ENCODE results near the gene CDK9. TPM values are rescaled to one million over a fixed set of nuclear protein-coding genes. Genes with fewer than 3 reads are reported as not detected.

The CDK9 gene
- total and polyA plus RNA-seq, 2 experiments from 2014 or later = 58.5 to 84.3 TPM

- H3K4me3 Mint-ChIP-seq = peak overlapping the region; percentile 85
- no peaks in the 10 kb centered on the region for H3K9me3 Mint-ChIP-seq
- peak; percentile 84 for ATAC-seq
- DNase-seq (ENCODE audit: low spot score) = peak; percentile 97
- TF ChIP-seq EZH2phosphoT487 (IDR thresholded peaks at IDR 0.05; ENCODE audit: unreplicated experiment) = no peak
- peak in 1 of 2 experiments; percentile 32; a peak in 1 of 4 replicates for TF ChIP-seq CTCF (conservative IDR thresholded peaks at IDR 0.05; ENCODE audit: low read depth in 2 of 2)
- Histone ChIP-seq H3K79me2 (replicated peaks; ENCODE audit: insufficient read depth) (no peaks in the 10 kb centered on the region), H3F3A (replicated peaks; ENCODE audit: low read depth) (0 out of 2 replicates have a peak, but pooled peaks cover 6% of the 10 kb centered on the region), H3K27ac (ENCODE audit: low read depth) (peak overlapping the region; percentile 90), H3K4me1 (ENCODE audit: insufficient read depth) (no peaks in the 10 kb centered on the region; the same call in 1 of the 2 replicates), H3K36me3 (ENCODE audit: insufficient read depth) (no peaks in the 10 kb centered on the region), H4K20me1 (replicated peaks; ENCODE audit: insufficient read depth) (no peaks in the 10 kb centered on the region; the same call in 1 of the 2 replicates), H3K27me3 (ENCODE audit: insufficient read depth) (no peaks in the 10 kb centered on the region), H3K9me2 (ENCODE audit: insufficient read depth) (no peaks in the 10 kb centered on the region), H3K4me3 (peak overlapping the region; percentile 80), H2AFZ (peak overlapping the region; percentile 85; the same call in 1 of the 2 replicates), H3K4me2 (peak overlapping the region; percentile 95)
- H3K36me3 Mint-ChIP-seq (ENCODE audit: low read depth) = no peaks in the 10 kb centered on the region
- H3K27me3 Mint-ChIP-seq (ENCODE audit: insufficient read depth, low read depth, poor library complexity) = peaks cover 5% of the 10 kb centered on the region
- peak overlapping the region; percentile 80 for H3K27ac Mint-ChIP-seq
- H3K4me1 Mint-ChIP-seq = peaks cover 6% of the 10 kb centered on the region; the same call in 2 of the 3 replicates
Observed at GRCh38 chr9:127742435-127743088, 43.3 kb upstream of the CDK9 start.

DNA sequence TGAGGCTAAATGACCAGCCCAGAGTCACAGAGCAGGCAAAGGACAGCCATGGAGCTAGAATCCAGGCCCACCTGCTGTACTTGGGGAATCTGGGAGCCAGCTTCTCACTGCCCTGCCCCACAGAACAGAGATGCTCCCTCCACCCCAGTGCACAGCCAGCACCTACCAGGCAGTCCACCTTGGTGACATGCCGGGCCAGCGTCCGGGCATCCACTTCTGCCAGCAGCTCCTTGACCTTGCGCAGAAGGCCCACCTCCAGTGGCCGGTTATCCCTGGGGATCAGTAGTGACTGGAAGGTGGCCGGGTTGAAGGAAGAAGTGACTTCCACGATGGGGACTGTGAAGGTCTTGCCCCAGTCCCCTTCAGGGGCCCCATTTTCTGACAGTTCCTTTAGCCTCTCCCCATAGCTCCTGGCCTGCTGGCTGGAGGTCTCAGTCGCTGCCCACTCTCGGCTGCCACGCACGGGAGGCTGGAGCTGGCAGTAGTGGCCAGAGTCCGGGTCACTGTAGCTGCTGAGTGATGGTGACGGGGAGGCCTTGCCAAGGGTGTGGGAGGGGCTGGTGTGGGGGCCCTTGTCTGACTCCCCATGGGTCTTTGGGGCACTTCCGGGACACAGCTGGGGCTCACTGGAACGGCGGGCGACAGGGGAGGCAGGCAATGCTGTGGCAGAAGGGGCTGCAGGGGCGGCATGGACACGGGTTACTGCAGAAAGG lies 41.3 kb upstream of the CDK9 start:
- Histone ChIP-seq H2AFZ (no peak overlapping the region), H3K27ac (ENCODE audit: low read depth) (no peak overlapping the region), H3K9me2 (ENCODE audit: insufficient read depth) (no peaks in the 10 kb centered on the region), H3K79me2 (replicated peaks; ENCODE audit: insufficient read depth) (no peaks in the 10 kb centered on the region), H4K20me1 (replicated peaks; ENCODE audit: insufficient read depth) (no peaks in the 10 kb centered on the region; the same call in 1 of the 2 replicates), H3K36me3 (ENCODE audit: insufficient read depth) (no peaks in the 10 kb centered on the region), H3K27me3 (ENCODE audit: insufficient read depth) (no peaks in the 10 kb centered on the region), H3K4me1 (ENCODE audit: insufficient read depth) (no peaks in the 10 kb centered on the region; the same call in 1 of the 2 replicates), H3F3A (replicated peaks; ENCODE audit: low read depth) (0 out of 2 replicates have a peak, but pooled peaks cover 6% of the 10 kb centered on the region), H3K4me2 (no peak overlapping the region), H3K4me3 (no peak overlapping the region)
- H3K27me3 Mint-ChIP-seq (ENCODE audit: insufficient read depth, low read depth, poor library complexity) = peaks cover 4% of the 10 kb centered on the region
- no peak overlapping the region for H3K4me3 Mint-ChIP-seq
- no peaks in the 10 kb centered on the region for H3K9me3 Mint-ChIP-seq
- peaks cover 6% of the 10 kb centered on the region; the same call in 2 of the 3 replicates for H3K4me1 Mint-ChIP-seq
- ATAC-seq (no peak), DNase-seq (ENCODE audit: low spot score) (no peak)
- no peaks in the 10 kb centered on the region for H3K36me3 Mint-ChIP-seq (ENCODE audit: low read depth)
- H3K27ac Mint-ChIP-seq = no peak overlapping the region
- TF ChIP-seq JUNB (IDR thresholded peaks at IDR 0.05; ENCODE audit: unreplicated experiment) = no peak

GRCh38 chr9:127746959-127747569 lies 38.8 kb upstream of the CDK9 start:
- Mint-ChIP-seq H3K9me3 (no peaks in the 10 kb centered on the region), H3K4me3 (no peak overlapping the region; the same call in 2 of the 3 replicates), H3K4me1 (peaks cover 2% of the 10 kb centered on the region; the same call in 2 of the 3 replicates), H3K36me3 (ENCODE audit: low read depth) (no peaks in the 10 kb centered on the region; the same call in 2 of the 3 replicates), H3K27me3 (ENCODE audit: insufficient read depth, low read depth, poor library complexity) (peaks cover 9% of the 10 kb centered on the region), H3K27ac (no peak overlapping the region)
- Histone ChIP-seq H3K4me3 (no peak overlapping the region), H3K36me3 (ENCODE audit: insufficient read depth) (no peaks in the 10 kb centered on the region), H3K4me2 (no peak overlapping the region), H3K9me2 (ENCODE audit: insufficient read depth) (no peaks in the 10 kb centered on the region), H2AFZ (no peak overlapping the region), H3F3A (replicated peaks; ENCODE audit: low read depth) (0 out of 2 replicates have a peak, but pooled peaks cover 6% of the 10 kb centered on the region), H3K27ac (ENCODE audit: low read depth) (no peak overlapping the region), H4K20me1 (replicated peaks; ENCODE audit: insufficient read depth) (peaks cover 16% of the 10 kb centered on the region), H3K4me1 (ENCODE audit: insufficient read depth) (no peaks in the 10 kb centered on the region), H3K27me3 (ENCODE audit: insufficient read depth) (no peaks in the 10 kb centered on the region), H3K79me2 (replicated peaks; ENCODE audit: insufficient read depth) (no peaks in the 10 kb centered on the region)
- ATAC-seq (no peak), DNase-seq (ENCODE audit: low spot score) (no peak)
- TF ChIP-seq JUNB (IDR thresholded peaks at IDR 0.05; ENCODE audit: unreplicated experiment) = no peak
- TF ChIP-seq ZNF331 (CRISPR knock-in tag; IDR thresholded peaks at IDR 0.05; ENCODE audit: low read depth) = no peak
- TF ChIP-seq CREB1 (CRISPR knock-in tag; IDR thresholded peaks at IDR 0.05; ENCODE audit: low read depth) = no peak
- TF ChIP-seq REST (IDR thresholded peaks at IDR 0.05; ENCODE audit: unreplicated experiment) = no peak
- TF ChIP-seq EZH2phosphoT487 (IDR thresholded peaks at IDR 0.05; ENCODE audit: unreplicated experiment) = no peak
- TF ChIP-seq EZH2 (IDR thresholded peaks at IDR 0.05; ENCODE audit: low read depth, unreplicated experiment) = no peak
- TF ChIP-seq CTCF (conservative IDR thresholded peaks at IDR 0.05; ENCODE audit: low read depth in 2 of 2) = no peak; a peak in 1 of 4 replicates
